HL-60 (cell line): ENCODE measurements around the gene MAD1L1.

ENCODE experiments used
- DNase-seq, 2 experiments: peaks; one replicate each; pipeline ENCODE4 v3.0.0-alpha.2; 2010 to 2020; ENCODE audit warnings: low read depth in 1 of 2, low spot score in 1 of 2
- H3K27ac ChIP-seq: fragments of 250-450 bp; sonication (Bioruptor Pico); replicated peaks from 2 replicates; pipeline ENCODE4 v1.5.1; 2020; ENCODE audit warnings: mild to moderate bottlenecking, moderate library complexity
- H3K27me3 ChIP-seq: fragments of 250-450 bp; sonication (Bioruptor Pico); 2 replicates; pipeline ENCODE4 v1.5.1; 2021; ENCODE audit warnings: mild to moderate bottlenecking, moderate library complexity; ENCODE audit not compliant: insufficient read depth, poor library complexity, severe bottlenecking
- H3K4me3 ChIP-seq: replicated peaks from 2 replicates; pipeline ENCODE4 v1.5.1; 2011; ENCODE audit warnings: mild to moderate bottlenecking, control low read depth, low read length; ENCODE audit not compliant: insufficient read depth
- GABPA ChIP-seq: IDR thresholded peaks from 2 replicates; pipeline ENCODE4 v1.6.1; 2012; ENCODE audit warnings: low read depth
- POLR2AphosphoS5 ChIP-seq: IDR thresholded peaks from 2 replicates; pipeline ENCODE4 v1.6.1; 2012; ENCODE audit warnings: low read depth
- SPI1 ChIP-seq: IDR thresholded peaks from 2 replicates; pipeline ENCODE4 v1.6.1; 2012; ENCODE audit warnings: low read depth, mild to moderate bottlenecking, borderline replicate concordance
- TF ChIP-seq, protein P1 (sequence below): IDR thresholded peaks from 2 replicates; pipeline ENCODE4 v1.6.1; 2012; ENCODE audit warnings: low read depth; ENCODE audit not compliant: insufficient replicate concordance
- TF ChIP-seq, protein P2 (sequence below): IDR thresholded peaks from one replicate; pipeline ENCODE4 v1.5.1; 2011; ENCODE audit warnings: low read length, control low read depth, inconsistent platforms; ENCODE audit not compliant: insufficient read depth

MAD1L1 gene

DNA sequence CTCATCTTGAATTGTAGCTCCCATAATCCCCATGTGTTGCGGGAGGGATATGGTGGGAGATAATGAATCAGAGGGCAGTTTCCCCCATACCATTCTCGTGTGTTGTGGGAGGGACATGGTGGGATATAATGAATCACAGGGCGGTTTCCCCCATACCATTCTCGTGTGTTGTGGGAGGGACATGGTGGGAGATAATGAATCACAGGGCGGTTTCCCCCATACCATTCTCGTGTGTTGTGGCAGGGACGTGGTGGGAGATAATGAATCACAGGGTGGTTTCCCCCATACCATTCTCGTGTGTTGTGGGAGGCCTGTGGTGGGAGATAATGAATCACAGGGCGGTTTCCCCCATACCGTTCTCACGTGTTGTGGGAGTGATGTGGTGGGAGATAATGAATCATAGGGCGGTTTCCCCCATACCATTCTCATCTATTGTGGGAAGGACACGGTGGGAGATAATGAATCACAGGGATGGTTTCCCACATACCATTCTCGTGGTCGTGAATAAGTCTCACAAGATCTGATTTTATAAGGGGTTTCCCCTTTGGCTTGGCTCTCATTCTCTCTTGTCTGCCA lies 271.0 kb downstream of the MAD1L1 start:
- Histone ChIP-seq H3K27me3 (no peaks in the 10 kb centered on the region), H3K27ac (no peak overlapping the region), H3K4me3 (no peak overlapping the region)
- no peak for DNase-seq
- TF ChIP-seq, protein P1, sequence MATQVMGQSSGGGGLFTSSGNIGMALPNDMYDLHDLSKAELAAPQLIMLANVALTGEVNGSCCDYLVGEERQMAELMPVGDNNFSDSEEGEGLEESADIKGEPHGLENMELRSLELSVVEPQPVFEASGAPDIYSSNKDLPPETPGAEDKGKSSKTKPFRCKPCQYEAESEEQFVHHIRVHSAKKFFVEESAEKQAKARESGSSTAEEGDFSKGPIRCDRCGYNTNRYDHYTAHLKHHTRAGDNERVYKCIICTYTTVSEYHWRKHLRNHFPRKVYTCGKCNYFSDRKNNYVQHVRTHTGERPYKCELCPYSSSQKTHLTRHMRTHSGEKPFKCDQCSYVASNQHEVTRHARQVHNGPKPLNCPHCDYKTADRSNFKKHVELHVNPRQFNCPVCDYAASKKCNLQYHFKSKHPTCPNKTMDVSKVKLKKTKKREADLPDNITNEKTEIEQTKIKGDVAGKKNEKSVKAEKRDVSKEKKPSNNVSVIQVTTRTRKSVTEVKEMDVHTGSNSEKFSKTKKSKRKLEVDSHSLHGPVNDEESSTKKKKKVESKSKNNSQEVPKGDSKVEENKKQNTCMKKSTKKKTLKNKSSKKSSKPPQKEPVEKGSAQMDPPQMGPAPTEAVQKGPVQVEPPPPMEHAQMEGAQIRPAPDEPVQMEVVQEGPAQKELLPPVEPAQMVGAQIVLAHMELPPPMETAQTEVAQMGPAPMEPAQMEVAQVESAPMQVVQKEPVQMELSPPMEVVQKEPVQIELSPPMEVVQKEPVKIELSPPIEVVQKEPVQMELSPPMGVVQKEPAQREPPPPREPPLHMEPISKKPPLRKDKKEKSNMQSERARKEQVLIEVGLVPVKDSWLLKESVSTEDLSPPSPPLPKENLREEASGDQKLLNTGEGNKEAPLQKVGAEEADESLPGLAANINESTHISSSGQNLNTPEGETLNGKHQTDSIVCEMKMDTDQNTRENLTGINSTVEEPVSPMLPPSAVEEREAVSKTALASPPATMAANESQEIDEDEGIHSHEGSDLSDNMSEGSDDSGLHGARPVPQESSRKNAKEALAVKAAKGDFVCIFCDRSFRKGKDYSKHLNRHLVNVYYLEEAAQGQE: no peak
- peak; percentile 60; the same call in 1 of the 2 replicates for TF ChIP-seq POLR2AphosphoS5
- TF ChIP-seq GABPA: no peak

DNA sequence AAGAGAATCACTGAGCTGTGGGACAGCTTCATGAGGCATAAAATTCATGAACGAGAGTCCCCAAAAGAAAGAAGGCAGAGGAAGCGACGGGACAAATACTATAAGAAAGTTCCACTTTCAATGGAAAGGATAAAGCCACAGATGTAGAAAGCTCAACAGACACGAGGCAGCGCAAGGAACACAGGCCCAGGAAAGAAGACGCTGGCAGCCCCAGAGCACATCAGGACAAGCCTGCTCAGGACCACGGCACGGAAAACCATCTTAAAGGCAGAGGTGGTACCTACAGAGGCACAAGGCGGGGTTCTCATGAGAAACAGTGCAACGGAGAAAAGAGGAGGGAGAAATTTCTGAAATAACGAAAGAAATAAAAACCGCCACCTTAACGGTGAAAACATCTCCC lies 273.4 kb downstream of the MAD1L1 start:
- no peak overlapping the region for H3K4me3 ChIP-seq
- H3K27ac ChIP-seq: no peak overlapping the region
- TF ChIP-seq, protein P1: no peak
- TF ChIP-seq POLR2AphosphoS5 (no peak), GABPA (no peak), SPI1 (no peak)
- TF ChIP-seq, protein P2, sequence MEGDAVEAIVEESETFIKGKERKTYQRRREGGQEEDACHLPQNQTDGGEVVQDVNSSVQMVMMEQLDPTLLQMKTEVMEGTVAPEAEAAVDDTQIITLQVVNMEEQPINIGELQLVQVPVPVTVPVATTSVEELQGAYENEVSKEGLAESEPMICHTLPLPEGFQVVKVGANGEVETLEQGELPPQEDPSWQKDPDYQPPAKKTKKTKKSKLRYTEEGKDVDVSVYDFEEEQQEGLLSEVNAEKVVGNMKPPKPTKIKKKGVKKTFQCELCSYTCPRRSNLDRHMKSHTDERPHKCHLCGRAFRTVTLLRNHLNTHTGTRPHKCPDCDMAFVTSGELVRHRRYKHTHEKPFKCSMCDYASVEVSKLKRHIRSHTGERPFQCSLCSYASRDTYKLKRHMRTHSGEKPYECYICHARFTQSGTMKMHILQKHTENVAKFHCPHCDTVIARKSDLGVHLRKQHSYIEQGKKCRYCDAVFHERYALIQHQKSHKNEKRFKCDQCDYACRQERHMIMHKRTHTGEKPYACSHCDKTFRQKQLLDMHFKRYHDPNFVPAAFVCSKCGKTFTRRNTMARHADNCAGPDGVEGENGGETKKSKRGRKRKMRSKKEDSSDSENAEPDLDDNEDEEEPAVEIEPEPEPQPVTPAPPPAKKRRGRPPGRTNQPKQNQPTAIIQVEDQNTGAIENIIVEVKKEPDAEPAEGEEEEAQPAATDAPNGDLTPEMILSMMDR: no peak
- DNase-seq: no peak
- no peaks in the 10 kb centered on the region for H3K27me3 ChIP-seq

DNA sequence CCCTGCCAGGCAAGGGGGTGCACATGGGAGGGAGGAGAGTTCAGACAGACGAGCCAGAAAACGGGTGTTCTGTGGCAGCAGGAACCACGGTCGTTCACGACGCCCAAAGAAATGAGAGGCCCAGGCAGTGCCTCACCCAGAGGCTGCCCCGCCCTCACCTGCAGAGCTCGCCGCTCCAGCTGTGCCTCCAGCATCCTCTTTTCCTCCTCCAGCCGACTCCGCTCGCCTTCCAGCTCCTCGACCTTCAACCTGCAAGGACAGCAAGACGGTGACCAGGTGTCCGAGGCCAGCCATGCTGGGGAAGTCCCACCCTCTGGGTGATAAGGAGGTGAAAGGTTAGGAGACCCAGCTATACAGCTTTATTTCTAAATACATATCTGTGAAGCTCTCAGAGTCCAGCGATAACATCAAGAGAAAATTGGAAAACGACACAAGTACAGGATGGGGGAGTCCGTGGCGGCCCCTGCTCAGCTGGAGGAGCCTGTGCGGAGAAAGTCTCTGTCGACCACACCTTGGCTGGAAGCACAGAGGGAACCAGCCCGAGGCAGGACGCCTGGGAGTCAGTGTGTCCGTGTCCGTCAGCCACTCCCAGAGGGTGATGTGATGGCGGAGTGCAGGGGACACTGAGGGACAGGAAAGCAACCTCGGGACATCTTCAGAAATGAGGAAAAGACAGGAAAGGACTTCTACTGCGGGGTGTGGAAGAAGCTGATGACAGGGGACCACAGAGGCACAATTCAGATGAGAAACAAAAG lies 275.1 kb downstream of the MAD1L1 start:
- Histone ChIP-seq H3K27ac (no peak overlapping the region), H3K27me3 (no peaks in the 10 kb centered on the region), H3K4me3 (no peak overlapping the region)
- TF ChIP-seq GABPA: no peak
- TF ChIP-seq, protein P2: no peak
- no peak for TF ChIP-seq POLR2AphosphoS5
- TF ChIP-seq SPI1: no peak
- TF ChIP-seq, protein P1: no peak
- no peak for DNase-seq
